GM23338 (cell line): ENCODE data around the gene APP. TPM values are rescaled to one million over a fixed set of nuclear protein-coding genes. Genes with fewer than 3 reads are reported as not detected.

ENCODE experiments used
- ATAC-seq: fragments of 200-7000 bp; cut with Tn5 transposase; 3 replicates; pipeline ENCODE4 v1.9.1; 2020
- DNase-seq: peaks from one replicate; pipeline ENCODE4 v3.0.0-alpha.2; 2015; ENCODE audit warnings: low spot score
- H2AFZ ChIP-seq: fragments of 200-600 bp; sonication (generic); 2 replicates; pipeline ENCODE4 v1.8.0; 2016; ENCODE audit warnings: antibody characterized with exemption, mild to moderate bottlenecking, moderate library complexity
- H3F3A ChIP-seq: fragments of 200-600 bp; sonication (generic); replicated peaks from 2 replicates; pipeline ENCODE4 v1.8.0; 2017; ENCODE audit warnings: antibody characterized with exemption, mixed run types, low read depth
- H3K27ac ChIP-seq: fragments of 200-600 bp; sonication (generic); 2 replicates; pipeline ENCODE4 v1.6.1; 2016; ENCODE audit warnings: low read depth
- H3K27me3 ChIP-seq: fragments of 200-600 bp; sonication (generic); 2 replicates; pipeline ENCODE4 v1.8.0; 2016; ENCODE audit warnings: mild to moderate bottlenecking, mixed run types, moderate library complexity; ENCODE audit not compliant: insufficient read depth
- H3K36me3 ChIP-seq: fragments of 200-600 bp; sonication (generic); 2 replicates; pipeline ENCODE4 v1.8.0; 2016; ENCODE audit warnings: mild to moderate bottlenecking; ENCODE audit not compliant: insufficient read depth
- H3K4me1 ChIP-seq: fragments of 200-600 bp; sonication (generic); 2 replicates; pipeline ENCODE4 v1.8.0; 2016; ENCODE audit warnings: mild to moderate bottlenecking, moderate library complexity; ENCODE audit not compliant: insufficient read depth
- H3K4me2 ChIP-seq: fragments of 200-600 bp; sonication (generic); 2 replicates; pipeline ENCODE4 v1.7.1; 2017; ENCODE audit warnings: mixed run types
- H3K4me3 ChIP-seq: fragments of 200-600 bp; sonication (generic); 2 replicates; pipeline ENCODE4 v1.6.1; 2016; ENCODE audit warnings: mixed run types
- H3K79me2 ChIP-seq: fragments of 200-600 bp; sonication (generic); replicated peaks from 2 replicates; pipeline ENCODE4 v1.8.0; 2017; ENCODE audit warnings: mild to moderate bottlenecking; ENCODE audit not compliant: insufficient read depth
- H3K9me2 ChIP-seq: fragments of 200-600 bp; sonication (generic); 2 replicates; pipeline ENCODE4 v1.8.0; 2017; ENCODE audit not compliant: insufficient read depth
- H4K20me1 ChIP-seq: fragments of 200-600 bp; sonication (generic); replicated peaks from 2 replicates; pipeline ENCODE4 v1.8.0; 2017; ENCODE audit warnings: mild to moderate bottlenecking; ENCODE audit not compliant: insufficient read depth
- H3K27ac Mint-ChIP-seq: 2 replicates; pipeline ENCODE4 v1.8.0; 2020; ENCODE audit warnings: inconsistent platforms, mild to moderate bottlenecking, moderate library complexity, mixed read lengths
- H3K27me3 Mint-ChIP-seq: 3 replicates; pipeline ENCODE4 v1.8.0; 2022; ENCODE audit warnings: low read depth, mild to moderate bottlenecking, moderate library complexity, mixed read lengths, inconsistent platforms; ENCODE audit not compliant: insufficient read depth, poor library complexity
- H3K36me3 Mint-ChIP-seq: 3 replicates; pipeline ENCODE4 v1.8.0; 2021; ENCODE audit warnings: low read depth, mild to moderate bottlenecking, inconsistent platforms, moderate library complexity, mixed read lengths
- H3K4me1 Mint-ChIP-seq: 3 replicates; pipeline ENCODE4 v1.8.0; 2020; ENCODE audit warnings: mild to moderate bottlenecking, inconsistent platforms, mixed read lengths
- H3K4me3 Mint-ChIP-seq: 3 replicates; pipeline ENCODE4 v1.8.0; 2021; ENCODE audit warnings: moderate library complexity, mild to moderate bottlenecking, inconsistent platforms, mixed read lengths
- H3K9me3 Mint-ChIP-seq: 3 replicates; pipeline ENCODE4 v1.8.0; 2020; ENCODE audit warnings: moderate library complexity, mild to moderate bottlenecking, inconsistent platforms, mixed read lengths
- CREB1 ChIP-seq: fragments of 250-450 bp; sonication (Bioruptor Pico); IDR thresholded peaks from 2 replicates; pipeline ENCODE4 v1.5.0; 2020; ENCODE audit warnings: low read depth, mild to moderate bottlenecking, moderate library complexity
- ETS1 ChIP-seq: IDR thresholded peaks from 2 replicates; pipeline ENCODE4 v1.6.1; 2016; ENCODE audit warnings: antibody characterized with exemption
- EZH2 ChIP-seq: fragments of 200-600 bp; sonication (generic); IDR thresholded peaks from one replicate; pipeline ENCODE4 v1.8.0; 2017; ENCODE audit warnings: antibody characterized with exemption, mild to moderate bottlenecking, low read depth; ENCODE audit not compliant: unreplicated experiment
- EZH2phosphoT487 ChIP-seq: fragments of 200-600 bp; sonication (generic); IDR thresholded peaks from one replicate; pipeline ENCODE4 v1.8.1; 2018; ENCODE audit warnings: antibody characterized with exemption; ENCODE audit not compliant: unreplicated experiment
- JUNB ChIP-seq: IDR thresholded peaks from one replicate; pipeline ENCODE4 v1.6.1; 2016; ENCODE audit warnings: antibody characterized with exemption; ENCODE audit not compliant: unreplicated experiment
- NANOG ChIP-seq: IDR thresholded peaks from 2 replicates; pipeline ENCODE4 v1.6.1; 2016; ENCODE audit warnings: antibody characterized with exemption, borderline replicate concordance
- POLR2AphosphoS5 ChIP-seq: IDR thresholded peaks from 2 replicates; pipeline ENCODE4 v1.6.1; 2016; ENCODE audit warnings: antibody characterized with exemption, low read depth
- REST ChIP-seq: IDR thresholded peaks from one replicate; pipeline ENCODE4 v1.6.1; 2018; ENCODE audit warnings: antibody characterized with exemption; ENCODE audit not compliant: unreplicated experiment
- STAT1 ChIP-seq: IDR thresholded peaks from one replicate; pipeline ENCODE4 v1.6.1; 2016; ENCODE audit warnings: antibody characterized with exemption; ENCODE audit not compliant: unreplicated experiment
- ZNF114 ChIP-seq: fragments of 250-450 bp; sonication (Bioruptor Pico); IDR thresholded peaks from 2 replicates; pipeline ENCODE4 v1.5.0; 2020; ENCODE audit warnings: mild to moderate bottlenecking, moderate library complexity
- ZNF331 ChIP-seq: fragments of 250-450 bp; sonication (Bioruptor Pico); IDR thresholded peaks from 2 replicates; pipeline ENCODE4 v1.5.0; 2020; ENCODE audit warnings: low read depth, mild to moderate bottlenecking, moderate library complexity
- ZNF462 ChIP-seq: fragments of 250-450 bp; sonication (Bioruptor Pico); IDR thresholded peaks from 2 replicates; pipeline ENCODE4 v1.5.0; 2020; ENCODE audit warnings: mild to moderate bottlenecking, moderate library complexity
- polyA plus RNA-seq: library from polyadenylated mRNA; unstranded; fragments of >200 nt; fragmentation: Nextera tagmentation; extraction: Ambion mirVana; gene quantifications from 2 replicates; pipeline ENCODE4 v1.2.1, GENCODE V29; 2016
- total RNA-seq: library from RNA; depleted of rRNA; stranded (reverse); fragments of >200 nt; shearing (Covaris generic); gene quantifications from 2 replicates; pipeline ENCODE4 v1.2.3, GENCODE V29; 2014
- TF ChIP-seq, protein P1 (sequence below), 2 experiments: fragments of 200-600 bp in 1 of 2; sonication (generic) in 1 of 2; conservative IDR thresholded peaks; 2 replicates each; pipeline versions ENCODE4 v1.5.1 to v1.6.1; 2016 to 2017; ENCODE audit warnings: antibody characterized with exemption in 2 of 2, low read depth in 2 of 2, mild to moderate bottlenecking in 2 of 2, moderate library complexity in 1 of 2

APP gene
- total and polyA plus RNA-seq, 2 experiments from 2014 or later = 69.4 to 444 TPM

DNA sequence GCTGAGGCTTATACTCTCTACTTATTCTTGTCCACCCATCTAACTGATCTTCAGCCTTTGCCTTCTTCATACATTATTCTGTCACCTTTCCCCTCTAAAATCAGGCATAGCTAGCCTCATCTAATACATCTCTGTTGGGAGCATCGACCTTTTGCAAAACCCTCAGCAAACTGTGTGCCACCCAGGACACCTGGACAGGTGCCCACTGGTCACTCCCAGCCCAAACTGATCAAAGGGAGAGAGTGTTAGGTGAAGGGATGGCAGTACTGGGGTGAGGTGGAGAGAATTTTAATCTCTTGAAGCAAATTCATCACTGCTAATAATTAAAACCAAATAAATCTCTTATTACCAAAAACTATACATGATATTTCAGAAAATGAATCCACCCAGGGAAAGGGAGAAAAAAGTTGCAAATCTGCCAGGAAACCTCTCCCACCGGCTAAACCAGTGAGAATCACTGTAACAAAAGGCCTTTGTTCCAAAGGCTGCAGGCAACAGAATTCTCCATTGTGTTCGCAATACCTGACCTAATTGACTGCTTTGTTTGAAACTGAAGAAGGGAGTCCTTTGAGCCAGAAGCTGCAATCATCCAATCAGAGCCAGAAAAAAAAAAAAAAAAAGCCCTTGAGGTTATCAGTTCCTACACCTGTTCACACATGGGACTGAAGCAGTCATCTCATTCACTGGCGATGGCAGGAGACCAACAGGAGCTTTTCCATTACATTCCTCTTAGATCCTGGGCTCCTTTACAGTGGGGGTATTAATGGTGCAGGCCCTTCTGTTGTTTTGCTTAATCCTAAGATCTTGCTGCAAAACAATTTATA is 172.6 kb downstream of the APP start:
- H3K79me2 ChIP-seq = peaks cover 18% of the 10 kb centered on the region
- H3F3A ChIP-seq = 0 out of 2 replicates have a peak, but pooled peaks cover 4% of the 10 kb centered on the region
- H3K27ac ChIP-seq = peak overlapping the region; percentile 85
- no peaks in the 10 kb centered on the region for H3K9me3 Mint-ChIP-seq
- no peak overlapping the region for H2AFZ ChIP-seq
- peak overlapping the region; percentile 95 for H3K27ac Mint-ChIP-seq
- TF ChIP-seq EZH2phosphoT487 (no peak), ETS1 (no peak), NANOG (peak; percentile 73; the same call in 1 of the 2 replicates), ZNF114 (no peak), REST (no peak), ZNF331 (no peak), CREB1 (CRISPR knock-in tag) (peak; percentile 43; the same call in 1 of the 2 replicates), EZH2 (no peak), STAT1 (no peak), JUNB (no peak), POLR2AphosphoS5 (no peak), ZNF462 (peak; percentile 94; the same call in 1 of the 2 replicates)
- TF ChIP-seq, protein P1, sequence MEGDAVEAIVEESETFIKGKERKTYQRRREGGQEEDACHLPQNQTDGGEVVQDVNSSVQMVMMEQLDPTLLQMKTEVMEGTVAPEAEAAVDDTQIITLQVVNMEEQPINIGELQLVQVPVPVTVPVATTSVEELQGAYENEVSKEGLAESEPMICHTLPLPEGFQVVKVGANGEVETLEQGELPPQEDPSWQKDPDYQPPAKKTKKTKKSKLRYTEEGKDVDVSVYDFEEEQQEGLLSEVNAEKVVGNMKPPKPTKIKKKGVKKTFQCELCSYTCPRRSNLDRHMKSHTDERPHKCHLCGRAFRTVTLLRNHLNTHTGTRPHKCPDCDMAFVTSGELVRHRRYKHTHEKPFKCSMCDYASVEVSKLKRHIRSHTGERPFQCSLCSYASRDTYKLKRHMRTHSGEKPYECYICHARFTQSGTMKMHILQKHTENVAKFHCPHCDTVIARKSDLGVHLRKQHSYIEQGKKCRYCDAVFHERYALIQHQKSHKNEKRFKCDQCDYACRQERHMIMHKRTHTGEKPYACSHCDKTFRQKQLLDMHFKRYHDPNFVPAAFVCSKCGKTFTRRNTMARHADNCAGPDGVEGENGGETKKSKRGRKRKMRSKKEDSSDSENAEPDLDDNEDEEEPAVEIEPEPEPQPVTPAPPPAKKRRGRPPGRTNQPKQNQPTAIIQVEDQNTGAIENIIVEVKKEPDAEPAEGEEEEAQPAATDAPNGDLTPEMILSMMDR (conservative IDR thresholded peaks at IDR 0.05; ENCODE audit: low read depth in 2 of 2) = no peak
- peak overlapping the region; percentile 3; the same call in 1 of the 2 replicates for H3K4me3 ChIP-seq
- H3K36me3 ChIP-seq = 0 out of 2 replicates have a peak, but pooled peaks cover 3% of the 10 kb centered on the region
- peak overlapping the region; percentile 35 for H3K4me3 Mint-ChIP-seq
- peaks cover 36% of the 10 kb centered on the region; the same call in 2 of the 3 replicates for H3K36me3 Mint-ChIP-seq
- no peaks in the 10 kb centered on the region for H4K20me1 ChIP-seq
- H3K4me1 Mint-ChIP-seq = peaks cover 60% of the 10 kb centered on the region
- peak; percentile 92 for ATAC-seq
- peak; percentile 97 for DNase-seq
- H3K27me3 ChIP-seq = no peaks in the 10 kb centered on the region
- peaks cover 49% of the 10 kb centered on the region for H3K4me1 ChIP-seq
- no peaks in the 10 kb centered on the region for H3K9me2 ChIP-seq
- peaks cover 4% of the 10 kb centered on the region for H3K27me3 Mint-ChIP-seq
- H3K4me2 ChIP-seq = peak overlapping the region; percentile 50
